ENCODE measurements around the gene PRR23A.
"Not testable (repeated sequence)": the region's sequence is repeated elsewhere in the genome, so short reads cannot be mapped to it uniquely, and the experiment has no call there.

Gene PRR23A

GRCh38 chr3:139032326-139033002, 26.4 kb upstream of the PRR23A start:
- peaks cover 18% of the 10 kb centered on the region for H3K9me3 Mint-ChIP-seq
- no peaks in the 10 kb centered on the region for H3K36me3 Mint-ChIP-seq (ENCODE audit: low read depth)
- no peak for TF ChIP-seq CTCF (IDR thresholded peaks at IDR 0.05; ENCODE audit: unreplicated experiment in 3 of 3)
- no peak overlapping the region for H3K27ac Mint-ChIP-seq
- H3K27me3 Mint-ChIP-seq (ENCODE audit: low read depth), result peaks cover 5% of the 10 kb centered on the region
- H3K4me1 Mint-ChIP-seq, result no peaks in the 10 kb centered on the region
- no peak overlapping the region for H3K4me3 Mint-ChIP-seq

GRCh38 chr3:139030576-139030975, 24.5 kb upstream of the PRR23A start:
- peaks cover 18% of the 10 kb centered on the region for H3K9me3 Mint-ChIP-seq
- H3K4me1 Mint-ChIP-seq; H3K27me3 Mint-ChIP-seq (ENCODE audit: low read depth); H3K4me3 Mint-ChIP-seq; H3K27ac Mint-ChIP-seq; H3K36me3 Mint-ChIP-seq (ENCODE audit: low read depth): not testable (repeated sequence)

- H3K4me3 Mint-ChIP-seq, result no peak overlapping the region
- H3K27ac Mint-ChIP-seq, result no peak overlapping the region
- no peaks in the 10 kb centered on the region for H3K4me1 Mint-ChIP-seq
- no peaks in the 10 kb centered on the region for H3K27me3 Mint-ChIP-seq (ENCODE audit: low read depth)
- H3K9me3 Mint-ChIP-seq, result peaks cover 11% of the 10 kb centered on the region
- H3K36me3 Mint-ChIP-seq (ENCODE audit: low read depth), result no peaks in the 10 kb centered on the region
- no peak for TF ChIP-seq CTCF (IDR thresholded peaks at IDR 0.05; ENCODE audit: unreplicated experiment in 3 of 3)
Measured at GRCh38 chr3:139024968-139025367, 18.9 kb upstream of the PRR23A start.

GRCh38 chr3:139020868-139021234, 14.8 kb upstream of the PRR23A start, which contains the start of gene PRR23B:
TSS of gene PRR23B (minus strand) at chr3:139020926. CDS start at chr3:139020661, 265 bp downstream.
- H3K27me3 Mint-ChIP-seq (ENCODE audit: low read depth), result no peaks in the 10 kb centered on the region
- no peaks in the 10 kb centered on the region for H3K4me1 Mint-ChIP-seq
- TF ChIP-seq CTCF (IDR thresholded peaks at IDR 0.05; ENCODE audit: unreplicated experiment in 3 of 3), result no peak
- peaks cover 7% of the 10 kb centered on the region for H3K36me3 Mint-ChIP-seq (ENCODE audit: low read depth)
- peaks cover 14% of the 10 kb centered on the region for H3K9me3 Mint-ChIP-seq
- H3K27ac Mint-ChIP-seq, result no peak within 1 kb of the TSS
- no peak within 1 kb of the TSS for H3K4me3 Mint-ChIP-seq

- Mint-ChIP-seq H3K4me3 (no peak overlapping the region), H3K27me3 (ENCODE audit: low read depth) (no peaks in the 10 kb centered on the region), H3K9me3 (peaks cover 14% of the 10 kb centered on the region), H3K36me3 (ENCODE audit: low read depth) (peaks cover 7% of the 10 kb centered on the region), H3K27ac (no peak overlapping the region), H3K4me1 (no peaks in the 10 kb centered on the region)
- TF ChIP-seq CTCF (IDR thresholded peaks at IDR 0.05; ENCODE audit: unreplicated experiment in 3 of 3), result no peak
Measured at GRCh38 chr3:139020036-139020867, 14.2 kb upstream of the PRR23A start.

GRCh38 chr3:139016430-139017048, 10.5 kb upstream of the PRR23A start:
- Mint-ChIP-seq H3K4me3 (no peak overlapping the region), H3K4me1 (no peaks in the 10 kb centered on the region), H3K27ac (no peak overlapping the region), H3K27me3 (ENCODE audit: low read depth) (no peaks in the 10 kb centered on the region), H3K36me3 (ENCODE audit: low read depth) (peaks cover 7% of the 10 kb centered on the region), H3K9me3 (peaks cover 31% of the 10 kb centered on the region)
- no peak for TF ChIP-seq CTCF (IDR thresholded peaks at IDR 0.05; ENCODE audit: unreplicated experiment in 3 of 3)

Measured in nephron (organoid).